Limb (tissue), 2 donors: ENCODE data around the gene PCDH9.
"Not testable (repeated sequence)": the region's sequence is repeated elsewhere in the genome, so short reads cannot be mapped to it uniquely, and the experiment has no call there.

Experiments used
- DNase-seq, 2 donors: peaks; one replicate each; pipeline ENCODE4 v3.0.0-alpha.2; 2016; ENCODE audit errors: extremely low spot score in 2 of 2

Gene PCDH9

DNA sequence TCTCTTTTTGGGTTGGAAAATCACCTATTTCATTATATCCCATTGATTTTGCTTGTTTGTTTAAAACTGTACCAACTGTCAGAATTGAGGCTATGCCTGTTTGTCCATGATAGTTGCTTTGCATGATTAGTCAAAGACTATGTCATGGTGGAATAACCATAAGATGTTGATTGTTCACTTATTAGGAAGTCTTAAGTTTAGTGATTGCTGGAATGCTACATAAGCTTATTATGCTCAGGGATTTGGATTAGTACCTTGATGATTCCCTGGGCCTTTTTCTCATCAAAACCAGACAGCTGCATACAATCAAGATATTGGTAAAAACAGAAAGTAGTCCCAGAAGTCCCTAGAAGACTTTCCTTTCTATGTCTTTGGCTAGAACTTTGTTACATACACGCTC is 954.7 kb downstream of the PCDH9 start:
- DNase-seq, result no peak

DNA sequence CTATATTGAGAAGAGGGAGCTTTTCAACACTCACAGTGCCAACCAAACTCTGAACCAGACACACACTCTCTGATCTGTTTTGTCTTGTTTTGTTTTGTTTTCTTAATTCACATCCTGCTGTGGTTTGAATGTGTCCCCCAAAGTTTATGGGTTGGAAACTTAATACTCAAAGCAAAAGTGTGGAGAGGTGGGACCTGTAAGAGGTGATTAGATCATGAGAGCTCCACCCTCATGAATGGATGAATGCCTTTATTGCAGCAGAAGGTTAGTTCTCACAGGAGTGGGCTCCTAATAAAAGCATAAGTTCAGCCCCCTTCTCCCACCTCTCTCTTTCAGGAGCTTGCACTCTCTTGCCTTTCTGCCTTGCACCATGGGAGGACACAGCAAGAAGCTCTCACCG is 957.1 kb downstream of the PCDH9 start:
- DNase-seq, result no peak

DNA sequence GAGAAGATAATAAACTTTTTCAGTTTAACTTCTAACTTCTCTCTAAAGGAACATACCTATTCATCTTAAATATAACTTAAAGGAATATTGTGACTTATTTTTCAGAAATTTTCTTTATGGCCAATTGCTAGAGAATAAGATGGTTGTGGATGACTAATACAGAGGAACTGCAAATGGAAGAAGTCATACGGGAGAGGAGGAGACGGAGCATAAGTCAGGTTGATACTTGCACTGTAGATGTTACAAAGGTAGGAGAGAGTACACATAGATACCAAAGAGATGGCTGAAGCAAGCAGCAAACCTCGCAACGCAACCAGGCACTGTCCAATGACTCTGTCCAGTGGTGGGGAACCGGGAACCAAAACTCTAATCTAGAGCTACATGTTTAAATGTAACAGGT is 963.4 kb downstream of the PCDH9 start:
- no peak for DNase-seq

DNA sequence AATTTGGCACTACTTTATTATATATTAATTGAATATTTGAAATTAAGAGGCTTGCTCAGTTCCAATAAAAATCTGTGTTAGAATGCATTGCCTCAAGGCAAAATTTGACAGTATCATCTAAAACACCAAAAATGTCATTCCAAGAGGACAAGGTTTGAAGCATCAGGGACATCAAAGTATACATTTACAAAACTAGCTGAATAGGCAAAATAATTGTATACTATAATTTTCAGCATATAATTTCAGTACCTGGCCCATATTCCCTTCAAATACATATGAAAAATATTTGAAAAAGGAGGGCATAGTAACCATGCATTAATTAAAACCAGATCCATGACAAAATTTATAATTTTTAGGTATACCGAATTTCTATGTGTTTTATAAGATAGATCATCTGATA is 963.8 kb downstream of the PCDH9 start:
- no peak for DNase-seq

DNA sequence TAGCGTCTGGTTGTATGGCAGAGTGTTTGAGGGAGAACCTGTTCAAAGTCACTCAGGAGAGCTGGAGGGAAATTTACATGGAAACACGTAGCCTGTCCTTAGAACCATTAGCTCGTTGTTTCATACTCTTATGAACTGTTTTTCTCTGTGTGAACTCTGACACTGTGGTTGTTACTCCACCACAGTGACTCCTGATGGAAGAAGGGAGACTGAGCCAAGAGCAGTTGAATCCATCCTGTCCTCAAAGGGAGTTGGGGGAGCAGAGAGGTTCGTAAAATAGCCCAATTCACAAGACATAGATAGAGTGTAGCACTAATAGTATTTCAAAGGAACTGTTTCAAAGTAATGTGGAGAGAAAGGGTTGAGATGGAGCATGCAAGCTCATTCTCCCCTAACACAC is 964.8 kb downstream of the PCDH9 start:
- no peak for DNase-seq

DNA sequence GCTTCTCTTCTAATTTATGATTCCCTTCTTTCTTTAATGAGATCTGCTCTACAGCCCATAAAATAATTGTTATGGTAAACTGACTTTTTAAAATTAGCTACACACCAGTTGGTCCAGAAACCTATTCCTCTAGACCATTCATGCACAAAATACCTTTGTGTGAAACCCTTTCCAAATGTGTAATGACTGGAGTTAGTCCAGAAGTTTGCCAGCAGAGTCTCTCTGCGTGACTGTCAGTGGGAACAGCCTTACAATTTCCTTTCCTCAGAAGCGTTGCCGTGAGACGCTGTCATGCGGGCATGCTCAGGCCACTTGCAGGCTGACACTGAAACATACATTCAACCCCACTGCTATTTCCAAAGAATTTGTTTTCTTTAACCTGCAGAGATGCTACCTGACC is 965.2 kb downstream of the PCDH9 start:
- DNase-seq, result no peak

DNA sequence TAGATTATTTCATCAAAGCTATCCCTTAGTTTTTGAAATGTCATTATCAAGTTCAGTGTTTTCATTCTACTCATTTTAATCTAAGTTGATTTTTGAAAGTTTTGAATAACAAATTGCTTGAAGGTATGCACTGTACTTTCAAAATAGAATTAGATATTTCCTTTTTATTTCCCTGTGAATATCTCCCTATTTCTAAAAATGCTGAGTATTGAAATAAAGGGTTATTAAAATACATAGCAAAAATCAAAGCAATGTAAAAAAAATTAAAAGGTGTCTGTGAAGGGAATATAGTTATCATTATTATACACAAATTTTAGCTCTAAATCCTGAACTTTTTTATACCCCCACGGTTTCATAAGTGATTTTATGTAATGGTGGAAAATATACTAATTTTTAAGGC is 967.8 kb downstream of the PCDH9 start:
- DNase-seq, result no peak

DNA sequence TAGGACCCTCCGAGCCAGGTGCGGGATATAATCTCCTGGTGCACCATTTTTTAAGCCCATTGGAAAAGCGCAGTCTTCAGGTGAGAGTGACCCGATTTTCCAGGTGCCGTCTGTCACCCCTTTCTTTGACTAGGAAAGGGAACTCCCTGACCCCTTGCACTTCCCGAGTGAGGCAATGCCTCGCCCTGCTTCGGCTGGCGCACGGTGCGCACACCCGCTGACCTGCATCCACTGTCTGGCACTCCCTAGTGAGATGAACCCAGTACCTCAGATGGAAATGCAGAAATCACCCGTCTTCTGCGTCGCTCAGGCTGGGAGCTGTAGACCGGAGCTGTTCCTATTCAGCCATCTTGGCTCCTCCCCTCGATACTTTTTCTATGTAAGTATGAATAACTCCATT is 970.7 kb downstream of the PCDH9 start:
- DNase-seq, result not testable (repeated sequence)
